Right lobe of liver (tissue), 6 donors: ENCODE measurements around the gene ATF3. TPM values are rescaled to one million over a fixed set of nuclear protein-coding genes. Genes with fewer than 3 reads are reported as not detected.
A peak's percentile ranks its signal among the peaks of the same experiment; 100 is the strongest.

Experiments
- ATAC-seq, 4 donors: fragments of 200-7000 bp; cut with Tn5 transposase; one replicate each; pipeline ENCODE4 v1.9.1; 2020; ENCODE audit warnings: mild to moderate bottlenecking in 4 of 4, moderate library complexity in 4 of 4
- DNase-seq, 3 donors: peaks; one replicate each; pipeline ENCODE4 v3.0.0-alpha.2; 2020
- H3K27ac ChIP-seq, 3 donors: fragments of 200-600 bp; one replicate each; pipeline ENCODE4 v1.8.0; 2022
- H3K27me3 ChIP-seq, 2 donors: fragments of 200-600 bp; one replicate each; pipeline ENCODE4 v1.8.0; 2022
- H3K36me3 ChIP-seq, 4 donors: fragments of 200-600 bp; sonication (generic) in 1 of 4; one replicate each; pipeline versions ENCODE4 v1.5.1 to v1.8.0; 2017 to 2022; ENCODE audit warnings: control low read depth in 1 of 4
- H3K4me1 ChIP-seq, 4 donors: fragments of 200-600 bp; sonication (generic) in 1 of 4; one replicate each; pipeline versions ENCODE4 v1.5.1 to v1.8.0; 2017 to 2022; ENCODE audit warnings: control low read depth in 1 of 4
- H3K4me3 ChIP-seq, 3 donors: fragments of 200-600 bp; one replicate each; pipeline ENCODE4 v1.8.0; 2022
- H3K9me3 ChIP-seq, 4 donors: fragments of 200-600 bp; sonication (generic) in 1 of 4; one replicate each; pipeline versions ENCODE4 v1.5.1 to v1.8.0; 2017 to 2022; ENCODE audit warnings: control low read depth in 1 of 4
- POLR2A ChIP-seq: fragments of 450-650 bp; IDR thresholded peaks from one replicate; pipeline ENCODE4 v1.6.1; 2017; ENCODE audit warnings: antibody characterized with exemption, mild to moderate bottlenecking
- WGBS: methylation state at CpG from one replicate; pipeline ENCODE4 v1.1.6; 2018; ENCODE audit warnings: low coverage, low lambda C conversion rate; ENCODE audit not compliant: insufficient coverage; ENCODE audit errors: missing lambda C conversion rate; 5-methylcytosine and 5-hydroxymethylcytosine counted together
- intact Hi-C, 2 donors: fragments of 100-400 bp; cut with DNase I; formaldehyde crosslinking; loops; one replicate each; pipeline versions ENCODE4 v1.11.2 to v1.14.1; 2022
- total RNA-seq, 6 experiments: library from RNA; depleted of rRNA in 2 of 6; stranded (reverse); fragments of >200 nt in 2 of 6; fragmentation: NEBNext Ultra II Directional in 3 of 6; extraction: Animal tissue kit (Norgen Biotek cat#: 25700) in 3 of 6; gene quantifications; one replicate each; pipeline versions ENCODE4 v1.1.0 to v1.2.4, GENCODE V29; 2016 to 2023
- TF ChIP-seq, protein P1 (sequence below), 4 donors: fragments of 200-600 bp in 3 of 4; fragments of 450-650 bp in 1 of 4; IDR thresholded peaks; one replicate each; pipeline versions ENCODE4 v1.5.1 to v1.8.0; 2016 to 2022; ENCODE audit warnings: antibody characterized with exemption in 4 of 4, mild to moderate bottlenecking in 2 of 4
- donor health status: DM: no; HTN: yes; CAD: no.
- donor health status: DM: no; HTN: no; CAD: no.
- donor health status: DM: no; HTN: no; CAD: no.
- donor health status: DM: no; HTN: yes; CAD: no.
- donor health status: DM: no; HTN: yes; CAD: no.

ATF3 gene
- total RNA-seq, 6 experiments from 2014 or later: 3.7 to 77.2 (median 15.1) TPM

- DNase-seq (no peak), ATAC-seq (no peak)
- no peak overlapping the region for H3K4me3 ChIP-seq
- H3K4me1 ChIP-seq: no peaks in the 10 kb centered on the region
- no peaks in the 10 kb centered on the region for H3K27me3 ChIP-seq
- intact Hi-C loops: no loop called here
- WGBS: 84% methylated on average over 3 of the region's 4 CpGs
- H3K27ac ChIP-seq: no peak overlapping the region
- no peak for TF ChIP-seq POLR2A
- TF ChIP-seq, protein P1, sequence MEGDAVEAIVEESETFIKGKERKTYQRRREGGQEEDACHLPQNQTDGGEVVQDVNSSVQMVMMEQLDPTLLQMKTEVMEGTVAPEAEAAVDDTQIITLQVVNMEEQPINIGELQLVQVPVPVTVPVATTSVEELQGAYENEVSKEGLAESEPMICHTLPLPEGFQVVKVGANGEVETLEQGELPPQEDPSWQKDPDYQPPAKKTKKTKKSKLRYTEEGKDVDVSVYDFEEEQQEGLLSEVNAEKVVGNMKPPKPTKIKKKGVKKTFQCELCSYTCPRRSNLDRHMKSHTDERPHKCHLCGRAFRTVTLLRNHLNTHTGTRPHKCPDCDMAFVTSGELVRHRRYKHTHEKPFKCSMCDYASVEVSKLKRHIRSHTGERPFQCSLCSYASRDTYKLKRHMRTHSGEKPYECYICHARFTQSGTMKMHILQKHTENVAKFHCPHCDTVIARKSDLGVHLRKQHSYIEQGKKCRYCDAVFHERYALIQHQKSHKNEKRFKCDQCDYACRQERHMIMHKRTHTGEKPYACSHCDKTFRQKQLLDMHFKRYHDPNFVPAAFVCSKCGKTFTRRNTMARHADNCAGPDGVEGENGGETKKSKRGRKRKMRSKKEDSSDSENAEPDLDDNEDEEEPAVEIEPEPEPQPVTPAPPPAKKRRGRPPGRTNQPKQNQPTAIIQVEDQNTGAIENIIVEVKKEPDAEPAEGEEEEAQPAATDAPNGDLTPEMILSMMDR (IDR thresholded peaks at IDR 0.05): no peak
- no peaks in the 10 kb centered on the region for H3K36me3 ChIP-seq
- H3K9me3 ChIP-seq: no peaks in the 10 kb centered on the region
These were observed 45.8 kb upstream of the ATF3 start for GRCh38 chr1:212562771-212563170.

DNA sequence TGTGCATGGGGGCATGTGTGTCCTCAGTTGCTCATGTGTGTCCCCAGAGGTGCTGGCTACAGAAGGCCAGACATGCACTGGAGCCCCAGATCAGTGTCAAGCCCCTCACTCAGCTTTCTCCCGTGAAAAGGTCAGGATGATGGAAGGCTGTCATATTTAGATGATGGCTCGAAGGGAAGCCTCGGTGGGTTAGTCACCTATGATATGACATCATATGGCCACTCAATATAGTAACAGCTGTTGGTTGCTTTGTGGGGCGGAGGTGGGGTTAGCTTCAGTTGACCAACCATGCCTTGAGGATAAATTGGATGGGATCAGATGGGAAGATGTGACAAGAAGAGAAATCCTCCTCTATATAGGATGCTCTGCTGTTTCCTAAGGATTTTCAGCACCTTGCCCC, 43.5 kb upstream of the ATF3 start:
- Histone ChIP-seq H3K27ac (no peak overlapping the region), H3K4me3 (no peak overlapping the region), H3K36me3 (no peaks in the 10 kb centered on the region), H3K27me3 (no peaks in the 10 kb centered on the region), H3K9me3 (no peaks in the 10 kb centered on the region), H3K4me1 (no peaks in the 10 kb centered on the region)
- no peak for TF ChIP-seq POLR2A
- TF ChIP-seq, protein P1 (IDR thresholded peaks at IDR 0.05): no peak
- WGBS: 96% methylated on average over 4 of the region's 4 CpGs
- DNase-seq (no peak), ATAC-seq (no peak)
- intact Hi-C loops: no loop called here

GRCh38 chr1:212565571-212566305, 42.8 kb upstream of the ATF3 start:
- no peak overlapping the region for H3K27ac ChIP-seq
- intact Hi-C loops: no loop called here

DNA sequence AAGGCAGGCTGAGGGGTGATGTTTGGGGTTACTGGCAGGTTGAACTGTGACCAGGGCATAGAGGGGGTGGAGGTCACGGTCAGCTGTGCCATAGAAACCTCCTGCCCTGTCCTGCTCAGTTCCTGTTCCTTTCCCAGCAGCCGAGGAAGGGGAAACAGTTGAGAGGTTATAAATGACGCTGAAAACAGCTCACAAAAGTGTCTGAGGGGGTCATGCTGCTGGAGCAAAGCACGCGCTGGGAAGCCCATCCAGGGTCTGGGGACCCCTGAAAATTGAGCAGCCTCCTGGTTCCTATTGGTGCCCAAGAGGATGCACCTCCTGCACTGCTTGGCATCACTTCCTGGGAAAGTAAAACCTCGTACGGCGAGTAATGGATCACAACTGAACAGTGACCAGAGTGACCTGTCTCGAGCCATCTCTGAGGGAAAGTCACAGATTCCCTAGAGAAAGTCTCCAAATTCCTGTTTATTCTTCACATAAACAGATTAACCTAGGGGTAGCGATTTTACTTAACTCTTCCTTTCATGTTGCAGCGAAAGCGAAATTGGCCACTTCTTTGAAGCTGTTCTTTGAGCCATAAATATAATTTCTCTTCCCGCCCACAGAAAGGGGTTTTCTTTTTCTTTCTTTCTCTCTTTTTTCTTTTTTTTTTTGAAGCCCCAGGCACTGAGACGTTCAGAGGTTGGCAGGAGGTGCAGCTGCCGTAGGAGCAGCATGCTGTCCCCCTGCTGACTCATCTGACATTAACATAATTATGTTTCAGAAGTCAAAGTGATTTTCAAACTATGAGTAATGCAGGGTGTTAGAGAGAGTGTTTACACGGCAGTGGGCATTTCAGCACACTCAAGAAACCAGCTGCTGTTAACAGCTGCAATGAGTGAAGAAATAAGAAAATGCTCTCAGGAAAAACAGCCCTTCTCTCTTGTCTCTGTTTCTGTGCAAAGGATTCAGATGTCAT, 41.8 kb upstream of the ATF3 start:
- peak overlapping the region; percentile 37 to 66 (median 56) for H3K27ac ChIP-seq
- H3K4me3 ChIP-seq: peak overlapping the region; percentile 17 to 40 (median 25)
- no peaks in the 10 kb centered on the region for H3K27me3 ChIP-seq
- ATAC-seq (peak; percentile 66 to 84 (median 82)), DNase-seq (peak in 1 of 3 donors; percentile 25)
- H3K9me3 ChIP-seq: no peaks in the 10 kb centered on the region
- intact Hi-C loops: no loop called here
- TF ChIP-seq, protein P1 (IDR thresholded peaks at IDR 0.05): no peak
- TF ChIP-seq POLR2A: peak; percentile 14
- WGBS: 28% methylated on average over 14 of the region's 16 CpGs
- H3K36me3 ChIP-seq: no peaks in the 10 kb centered on the region
- no peaks in the 10 kb centered on the region for H3K4me1 ChIP-seq

More at GRCh38 chr1:212565571-212566305, 42.8 kb upstream of the ATF3 start:
- Histone ChIP-seq H3K9me3 (no peaks in the 10 kb centered on the region), H3K36me3 (no peaks in the 10 kb centered on the region), H3K4me1 (no peaks in the 10 kb centered on the region), H3K4me3 (no peak overlapping the region), H3K27me3 (no peaks in the 10 kb centered on the region)
- no peak for ATAC-seq
- TF ChIP-seq, protein P1 (IDR thresholded peaks at IDR 0.05): no peak
- no peak for TF ChIP-seq POLR2A
- 78% methylated on average over 6 of the region's 6 CpGs for WGBS
- DNase-seq: no peak
